ENCODE measurements around the gene GPR35.

GRCh38 chr2:240646176-240646899 lies 21.1 kb downstream of the GPR35 start:
- TF ChIP-seq, protein P1, sequence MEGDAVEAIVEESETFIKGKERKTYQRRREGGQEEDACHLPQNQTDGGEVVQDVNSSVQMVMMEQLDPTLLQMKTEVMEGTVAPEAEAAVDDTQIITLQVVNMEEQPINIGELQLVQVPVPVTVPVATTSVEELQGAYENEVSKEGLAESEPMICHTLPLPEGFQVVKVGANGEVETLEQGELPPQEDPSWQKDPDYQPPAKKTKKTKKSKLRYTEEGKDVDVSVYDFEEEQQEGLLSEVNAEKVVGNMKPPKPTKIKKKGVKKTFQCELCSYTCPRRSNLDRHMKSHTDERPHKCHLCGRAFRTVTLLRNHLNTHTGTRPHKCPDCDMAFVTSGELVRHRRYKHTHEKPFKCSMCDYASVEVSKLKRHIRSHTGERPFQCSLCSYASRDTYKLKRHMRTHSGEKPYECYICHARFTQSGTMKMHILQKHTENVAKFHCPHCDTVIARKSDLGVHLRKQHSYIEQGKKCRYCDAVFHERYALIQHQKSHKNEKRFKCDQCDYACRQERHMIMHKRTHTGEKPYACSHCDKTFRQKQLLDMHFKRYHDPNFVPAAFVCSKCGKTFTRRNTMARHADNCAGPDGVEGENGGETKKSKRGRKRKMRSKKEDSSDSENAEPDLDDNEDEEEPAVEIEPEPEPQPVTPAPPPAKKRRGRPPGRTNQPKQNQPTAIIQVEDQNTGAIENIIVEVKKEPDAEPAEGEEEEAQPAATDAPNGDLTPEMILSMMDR (IDR thresholded peaks at IDR 0.05 in 2 of 3, conservative IDR thresholded peaks at IDR 0.05 in 1 of 3; ENCODE audit: borderline replicate concordance in 1 of 3, insufficient read depth in 1 of 3, low read depth in 2 of 3, low read length in 2 of 3): no peak
- TF ChIP-seq CBX3 (IDR thresholded peaks at IDR 0.05; ENCODE audit: low read depth) (no peak), SRF (IDR thresholded peaks at IDR 0.05; ENCODE audit: low read depth) (no peak), ZBTB33 (IDR thresholded peaks at IDR 0.05; ENCODE audit: extremely low read depth, insufficient replicate concordance, low read length) (no peak), POLR2A (IDR thresholded peaks at IDR 0.05; ENCODE audit: borderline replicate concordance, extremely low read depth, insufficient read depth, insufficient read length) (no peak), POLR2AphosphoS5 (IDR thresholded peaks at IDR 0.05; ENCODE audit: low read depth, low read length) (no peak)

Data from HCT116 (cell line).